Fibroblast of pulmonary artery (primary cell): ENCODE data around the gene ZDHHC22.

Experiments used
- DNase-seq: peaks from one replicate; pipeline ENCODE4 v3.0.0-alpha.2; 2010; ENCODE audit warnings: low read depth
- H3K4me3 ChIP-seq: replicated peaks from 2 replicates; pipeline ENCODE4 v1.5.1; 2011; ENCODE audit warnings: low read depth, mild to moderate bottlenecking, control low read depth, low read length, moderate library complexity
- CTCF ChIP-seq: IDR thresholded peaks from 2 replicates; pipeline ENCODE4 v1.5.1; 2011; ENCODE audit warnings: mild to moderate bottlenecking, control low read depth, low read length, inconsistent platforms; ENCODE audit errors: missing control alignments

Gene ZDHHC22

GRCh38 chr14:77122526-77123125 lies 19.0 kb downstream of the ZDHHC22 start:
- no peak overlapping the region for H3K4me3 ChIP-seq
- DNase-seq, result no peak
- no peak for TF ChIP-seq CTCF

- TF ChIP-seq CTCF, result no peak
- DNase-seq, result peak; percentile 11
- no peak overlapping the region for H3K4me3 ChIP-seq
These were observed 20.5 kb downstream of the ZDHHC22 start for GRCh38 chr14:77120771-77121743.

- no peak for DNase-seq
- no peak overlapping the region for H3K4me3 ChIP-seq
- no peak for TF ChIP-seq CTCF
These were observed 21.7 kb downstream of the ZDHHC22 start for GRCh38 chr14:77119851-77120250.

GRCh38 chr14:77116172-77116817 lies 25.3 kb downstream of the ZDHHC22 start:
- H3K4me3 ChIP-seq, result no peak overlapping the region
- no peak for TF ChIP-seq CTCF
- no peak for DNase-seq

- H3K4me3 ChIP-seq, result no peak overlapping the region
- no peak for TF ChIP-seq CTCF
- DNase-seq, result no peak
These were observed 27.0 kb downstream of the ZDHHC22 start for GRCh38 chr14:77114609-77115008.

- H3K4me3 ChIP-seq, result no peak overlapping the region
- no peak for TF ChIP-seq CTCF
- DNase-seq, result no peak
These were observed 27.9 kb downstream of the ZDHHC22 start for GRCh38 chr14:77113644-77114043.
